HepG2 (cell line): ENCODE data around the gene ATG4D. TPM values are rescaled to one million over a fixed set of nuclear protein-coding genes. Genes with fewer than 3 reads are reported as not detected.

ENCODE experiments used
- BATF2 ChIP-seq: sonication (generic); formaldehyde crosslinking; IDR thresholded peaks from 2 replicates; pipeline ENCODE4 v1.8.0; 2022; ENCODE audit warnings: mild to moderate bottlenecking, missing genetic modification reagents, moderate library complexity
- CTCF ChIP-seq: sonication (generic); formaldehyde crosslinking; IDR thresholded peaks from 2 replicates; pipeline ENCODE4 v1.5.0; 2020; ENCODE audit warnings: mild to moderate bottlenecking, missing genetic modification reagents, moderate library complexity
- DNMT1 ChIP-seq: sonication (generic); formaldehyde crosslinking; IDR thresholded peaks from 2 replicates; pipeline ENCODE4 v1.5.1; 2020; ENCODE audit warnings: mild to moderate bottlenecking, missing genetic modification reagents
- GMEB1 ChIP-seq: sonication (generic); formaldehyde crosslinking; IDR thresholded peaks from 2 replicates; pipeline ENCODE4 v1.5.1; 2020; ENCODE audit warnings: missing genetic modification reagents, mild to moderate bottlenecking, borderline replicate concordance
- HNF4G ChIP-seq, 2 experiments: sonication (generic) in 1 of 2; formaldehyde crosslinking in 1 of 2; IDR thresholded peaks; 2 replicates each; pipeline versions ENCODE4 v1.4.0 to v1.6.1; 2011 to 2020; ENCODE audit warnings: borderline replicate concordance in 2 of 2, low read depth in 2 of 2, mild to moderate bottlenecking in 2 of 2, low read length in 1 of 2, missing genetic modification reagents in 1 of 2, moderate library complexity in 1 of 2
- KAT8 ChIP-seq: IDR thresholded peaks from 2 replicates; pipeline ENCODE4 v1.6.1; 2016; ENCODE audit warnings: missing genetic modification reagents, missing compliant biosample characterization
- POLR2AphosphoS2 ChIP-seq: IDR thresholded peaks from 2 replicates; pipeline ENCODE4 v1.6.1; 2011; ENCODE audit warnings: low read depth, low read length, improper control_type of control experiment
- SAFB2 ChIP-seq: sonication (generic); formaldehyde crosslinking; IDR thresholded peaks from 2 replicates; pipeline ENCODE4 v1.5.1; 2020; ENCODE audit warnings: missing genetic modification reagents, low read depth, mild to moderate bottlenecking, borderline replicate concordance
- ZBTB26 ChIP-seq: IDR thresholded peaks from 2 replicates; pipeline ENCODE4 v1.6.1; 2016; ENCODE audit warnings: missing compliant biosample characterization, missing genetic modification reagents, borderline replicate concordance
- ZFP37 ChIP-seq: sonication (generic); formaldehyde crosslinking; IDR thresholded peaks from 2 replicates; pipeline ENCODE4 v1.4.0; 2020; ENCODE audit warnings: missing genetic modification reagents, borderline replicate concordance
- ZFP82 ChIP-seq: sonication (generic); formaldehyde crosslinking; IDR thresholded peaks from 2 replicates; pipeline ENCODE4 v1.5.1; 2020; ENCODE audit warnings: mild to moderate bottlenecking, missing genetic modification reagents, borderline replicate concordance
- ZNF205 ChIP-seq: IDR thresholded peaks from 2 replicates; pipeline ENCODE4 v1.6.1; 2018; ENCODE audit warnings: missing biosample characterization, missing genetic modification reagents
- ZNF292 ChIP-seq: sonication (generic); formaldehyde crosslinking; IDR thresholded peaks from 2 replicates; pipeline ENCODE4 v1.8.1; 2022; ENCODE audit warnings: mild to moderate bottlenecking, low read depth, missing genetic modification reagents, borderline replicate concordance
- ZNF549 ChIP-seq: sonication (generic); formaldehyde crosslinking; IDR thresholded peaks from 2 replicates; pipeline ENCODE4 v1.5.0; 2020; ENCODE audit warnings: missing genetic modification reagents
- ZNF709 ChIP-seq: sonication (generic); formaldehyde crosslinking; IDR thresholded peaks from 2 replicates; pipeline ENCODE4 v1.5.0; 2020; ENCODE audit warnings: mild to moderate bottlenecking, missing genetic modification reagents
- ZNF883 ChIP-seq: sonication (generic); formaldehyde crosslinking; IDR thresholded peaks from 2 replicates; pipeline ENCODE4 v1.5.1; 2020; ENCODE audit warnings: mild to moderate bottlenecking, missing genetic modification reagents; ENCODE audit errors: not compliant biosample characterization
- ZSCAN22 ChIP-seq: sonication (generic); formaldehyde crosslinking; IDR thresholded peaks from 2 replicates; pipeline ENCODE4 v1.4.0; 2020; ENCODE audit warnings: mild to moderate bottlenecking, missing genetic modification reagents
- polyA plus RNA-seq, 8 experiments: library from polyadenylated mRNA; depleted of rRNA in 3 of 8; stranded (reverse) in 7 of 8; unstranded in 1 of 8; fragments of >200 nt; fragmentation: Illumina TruSeq in 4 of 8; extraction: Trizol in 4 of 8; gene quantifications; 2 replicates each; pipeline versions ENCODE4 v1.2.1 to v1.2.3, GENCODE V29; 2011 to 2016; ENCODE audit warnings: low read depth in 4 of 8, missing spikeins in 1 of 8, mixed read lengths in 1 of 8; ENCODE audit not compliant: insufficient read depth in 1 of 8
- total RNA-seq, 5 experiments: library from RNA; depleted of rRNA; stranded (reverse); fragments of >200 nt; fragmentation: Illumina TruSeq; extraction: Trizol; gene quantifications; 2 replicates each; pipeline ENCODE4 v1.2.3, GENCODE V29; 2016; ENCODE audit warnings: low read depth in 1 of 5

ATG4D gene
- total and polyA plus RNA-seq, 2 of the 13 experiments (the other 11 are each of a cell fraction or from before 2014, with no cell fraction given), result 17.8 to 19.0 TPM

- TF ChIP-seq ZBTB26 (CRISPR knock-in tag) (no peak), ZNF549 (CRISPR knock-in tag) (no peak), BATF2 (CRISPR knock-in tag) (peak; percentile 94), GMEB1 (CRISPR knock-in tag) (peak; percentile 99), ZNF883 (CRISPR knock-in tag) (no peak), CTCF (CRISPR knock-in tag) (0 out of 2 replicates have a peak, but pooled peaks have one; percentile 20), ZFP82 (CRISPR knock-in tag) (no peak), KAT8 (CRISPR knock-in tag) (peak; percentile 75), ZSCAN22 (CRISPR knock-in tag) (no peak), DNMT1 (CRISPR knock-in tag) (no peak), ZNF205 (CRISPR knock-in tag) (peak; percentile 34; the same call in 1 of the 2 replicates), SAFB2 (CRISPR knock-in tag) (no peak), POLR2AphosphoS2 (no peak), ZNF292 (no peak), ZNF709 (CRISPR knock-in tag) (no peak), ZFP37 (CRISPR knock-in tag) (no peak), HNF4G (IDR thresholded peaks at IDR 0.05; ENCODE audit: borderline replicate concordance, low read depth, low read length) (no peak), HNF4G (CRISPR knock-in tag; IDR thresholded peaks at IDR 0.05; ENCODE audit: borderline replicate concordance, low read depth) (0 out of 2 replicates have a peak, but pooled peaks have one; percentile 43)
Measured at GRCh38 chr19:10568826-10569651, 25.3 kb downstream of the ATG4D start, which contains the start of gene CDKN2D (continued).
